B cell (primary cell): ENCODE data around the gene LRTM2. TPM values are rescaled to one million over a fixed set of nuclear protein-coding genes. Genes with fewer than 3 reads are reported as not detected.

ENCODE experiments used
- ATAC-seq: fragments of 200-7000 bp; cut with Tn5 transposase; one replicate; pipeline ENCODE4 v1.10.0; 2021; ENCODE audit warnings: low read depth, mild to moderate bottlenecking, moderate number of reproducible peaks, moderate library complexity
- CTCF ChIA-PET: fragments of 350-600 bp; sonication (Branson Sonifier 250); formaldehyde crosslinking; loops from one replicate; lab custom pipeline; 2021; ENCODE audit warnings: antibody characterized with exemption, inconsistent platforms; lab: Charles Lee
- POLR2A ChIA-PET: fragments of 350-600 bp; sonication (Branson Sonifier 250); formaldehyde crosslinking; loops from one replicate; lab custom pipeline; 2021; ENCODE audit warnings: antibody characterized with exemption; lab: Charles Lee
- DNase-seq: peaks from one replicate; pipeline ENCODE4 v3.0.0; 2013
- H2AFZ ChIP-seq: 2 replicates; pipeline ENCODE4 v1.6.1; 2012; ENCODE audit warnings: mild to moderate bottlenecking, low read depth, low read length; ENCODE audit not compliant: insufficient read depth, poor library complexity, severe bottlenecking
- H3K27ac ChIP-seq, 2 donors: 1 replicate in 1 of 2; 2 replicates in 1 of 2; pipeline ENCODE4 v1.5.1; 2012 to 2013; ENCODE audit warnings: low read length in 2 of 2, mild to moderate bottlenecking in 2 of 2, moderate library complexity in 1 of 2
- H3K27me3 ChIP-seq, 4 experiments: fragments of 200-600 bp in 1 of 4; sonication (generic) in 1 of 4; replicated peaks in 1 of 4; 1 replicate in 2 of 4; 2 replicates in 2 of 4; pipeline versions ENCODE4 v1.6.1 to v1.7.0; 2013 to 2016; ENCODE audit warnings: low read length in 3 of 4, mild to moderate bottlenecking in 2 of 4, mixed read lengths in 1 of 4, moderate library complexity in 1 of 4; ENCODE audit not compliant: insufficient read depth in 4 of 4, control insufficient read depth in 3 of 4; ENCODE audit errors: control extremely low read depth in 1 of 4
- H3K36me3 ChIP-seq, 2 experiments: replicated peaks in 1 of 2; 1 replicate in 1 of 2; 2 replicates in 1 of 2; pipeline versions ENCODE4 v1.6.1 to v1.7.1; 2013; ENCODE audit warnings: low read length in 1 of 2; ENCODE audit not compliant: insufficient read depth in 2 of 2, control insufficient read depth in 1 of 2; ENCODE audit errors: control extremely low read depth in 1 of 2, extremely low read depth in 1 of 2
- H3K4me1 ChIP-seq, 2 donors: fragments of 200-600 bp in 1 of 2; sonication (generic) in 1 of 2; 1 replicate in 1 of 2; 2 replicates in 1 of 2; pipeline versions ENCODE4 v1.5.1 to v1.6.1; 2013 to 2017; ENCODE audit warnings: low read length in 2 of 2; ENCODE audit not compliant: control insufficient read depth in 2 of 2, insufficient read depth in 2 of 2
- H3K4me2 ChIP-seq: replicated peaks from 2 replicates; pipeline ENCODE3; 2012; ENCODE audit warnings: mild to moderate bottlenecking, low read depth, low read length; ENCODE audit not compliant: poor library complexity, severe bottlenecking
- H3K4me3 ChIP-seq, 5 experiments: fragments of 200-600 bp in 1 of 5; sonication (generic) in 1 of 5; 1 replicate in 3 of 5; 2 replicates in 2 of 5; pipeline versions ENCODE4 v1.5.1 to v1.7.0; 2011 to 2016; ENCODE audit warnings: low read length in 4 of 5, mild to moderate bottlenecking in 4 of 5, low read depth in 2 of 5, control low read depth in 1 of 5, moderate library complexity in 1 of 5; ENCODE audit not compliant: insufficient read depth in 1 of 5; ENCODE audit errors: control extremely low read depth in 1 of 5, extremely low read depth in 1 of 5
- H3K79me2 ChIP-seq: fragments of 200-600 bp; sonication (generic); one replicate; pipeline ENCODE4 v1.6.0; 2016; ENCODE audit warnings: low read length; ENCODE audit not compliant: control insufficient read depth, insufficient read depth
- H3K9ac ChIP-seq: fragments of 200-600 bp; sonication (generic); 2 replicates; pipeline ENCODE4 v1.6.1; 2017; ENCODE audit warnings: mild to moderate bottlenecking, low read length, moderate library complexity
- H3K9me3 ChIP-seq, 3 donors: one replicate each; pipeline versions ENCODE4 v1.6.1 to v1.7.1; 2013; ENCODE audit warnings: low read length in 2 of 3; ENCODE audit not compliant: control insufficient read depth in 2 of 3, insufficient read depth in 1 of 3; ENCODE audit errors: control extremely low read depth in 1 of 3
- H4K20me1 ChIP-seq: 2 replicates; pipeline ENCODE4 v1.6.0; 2012; ENCODE audit warnings: mild to moderate bottlenecking, low read length; ENCODE audit not compliant: insufficient read depth, control insufficient read depth, poor library complexity, severe bottlenecking
- H3K27ac Mint-ChIP-seq: one replicate; pipeline ENCODE4 v1.8.0; 2021; ENCODE audit warnings: mixed read lengths
- H3K27me3 Mint-ChIP-seq: one replicate; pipeline ENCODE4 v1.8.0; 2021; ENCODE audit warnings: mixed read lengths
- H3K4me1 Mint-ChIP-seq: one replicate; pipeline ENCODE4 v1.8.0; 2021; ENCODE audit warnings: mixed read lengths
- H3K4me3 Mint-ChIP-seq: one replicate; pipeline ENCODE4 v1.8.0; 2021; ENCODE audit warnings: mixed read lengths
- H3K9me3 Mint-ChIP-seq: one replicate; pipeline ENCODE4 v1.8.0; 2022; ENCODE audit warnings: mixed read lengths; ENCODE audit not compliant: insufficient read depth
- EZH2 ChIP-seq: IDR thresholded peaks from 2 replicates; pipeline ENCODE4 v1.6.1; 2012; ENCODE audit warnings: borderline replicate concordance, low read depth, mild to moderate bottlenecking, moderate library complexity, low read length; ENCODE audit not compliant: insufficient read depth, poor library complexity, severe bottlenecking
- WGBS: methylation state at CpG from one replicate; pipeline ENCODE4 v1.1.5; 2013; ENCODE audit warnings: missing lambda C conversion rate; ENCODE audit not compliant: insufficient coverage; 5-methylcytosine and 5-hydroxymethylcytosine counted together
- intact Hi-C: fragments of 100-400 bp; cut with micrococcal nuclease; formaldehyde crosslinking; loops from one replicate; pipeline ENCODE4 v1.10.0; 2022
- polyA plus RNA-seq: library from polyadenylated mRNA; depleted of rRNA; stranded (reverse); fragments of >200 nt; gene quantifications from 2 replicates; pipeline ENCODE4 v1.2.3, GENCODE V29; 2012
- total RNA-seq, 2 donors: library from RNA; stranded (reverse); fragments of 120-200 nt in 1 of 2; gene quantifications; 1 replicate in 1 of 2; 2 replicates in 1 of 2; pipeline versions ENCODE4 v1.2.3 to v1.2.4, GENCODE V29; 2013 to 2022
- TF ChIP-seq, protein P1 (sequence below): fragments of 200-600 bp; IDR thresholded peaks from one replicate; pipeline ENCODE4 v1.8.0; 2022; ENCODE audit warnings: antibody characterized with exemption, mild to moderate bottlenecking

Gene LRTM2
- total and polyA plus RNA-seq, 2 donors (not counting 1 experiment from before 2014, with no cell fraction given) = not detected

DNA sequence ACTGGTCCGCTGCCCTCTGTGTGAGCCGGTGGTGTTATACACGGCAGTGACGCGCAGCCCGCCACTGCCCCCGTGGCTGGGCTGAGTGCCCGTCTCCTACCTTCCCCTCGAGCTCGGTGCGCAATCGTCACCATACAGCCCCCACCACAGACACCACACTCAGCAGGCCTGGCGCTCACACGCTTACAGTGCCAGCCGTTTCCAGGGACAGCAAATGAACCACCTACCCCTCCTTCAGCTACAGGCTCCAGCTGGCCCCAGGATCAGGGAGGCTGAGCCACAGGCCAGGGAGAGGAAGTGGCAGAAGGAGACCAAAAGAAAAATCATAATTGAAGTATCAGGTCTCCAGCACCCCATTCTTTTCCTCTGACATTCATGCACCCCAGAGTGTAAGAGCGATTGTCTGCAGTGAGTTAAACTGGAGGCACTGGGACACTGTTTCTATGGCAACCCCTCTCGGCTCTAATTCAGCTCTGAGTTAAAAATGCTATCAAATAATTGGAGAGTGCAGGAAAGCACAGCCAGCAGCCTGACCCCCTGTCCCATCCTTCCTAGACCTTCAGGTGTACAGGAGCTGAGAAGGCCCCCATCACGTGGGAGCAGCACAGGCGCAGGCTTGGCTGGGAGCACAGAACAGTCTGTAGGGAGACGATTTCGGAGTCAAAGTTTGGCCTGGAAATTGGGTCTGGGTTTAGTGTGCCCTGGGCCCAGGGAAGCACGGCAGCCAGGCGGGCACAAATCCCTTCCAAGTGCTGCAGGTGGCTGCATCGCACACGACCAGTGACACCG is 18.0 kb downstream of the LRTM2 start:
- Mint-ChIP-seq H3K27ac (no peak overlapping the region), H3K4me3 (no peak overlapping the region), H3K9me3 (no peaks in the 10 kb centered on the region), H3K27me3 (peaks cover 12% of the 10 kb centered on the region), H3K4me1 (peaks cover 30% of the 10 kb centered on the region)
- H4K20me1 ChIP-seq = no peaks in the 10 kb centered on the region
- WGBS = 90% methylated on average over 21 of the region's 26 CpGs
- H3K4me3 ChIP-seq = no peak overlapping the region
- no peaks in the 10 kb centered on the region for H3K36me3 ChIP-seq
- H3K9ac ChIP-seq = no peak overlapping the region
- no peaks in the 10 kb centered on the region for H3K79me2 ChIP-seq
- CTCF ChIA-PET = interaction anchor here (2.8 kb wide), 1 partner anchor 101 kb away, joined by 12 read pairs; no protein-coding TSS in a partner anchor
- POLR2A ChIA-PET = no interaction called here
- no peak overlapping the region for H3K4me2 ChIP-seq
- H3K27me3 ChIP-seq = peaks cover 0 to 7% (median 0%) of the 10 kb centered on the region in 4 experiments
- no peaks in the 10 kb centered on the region for H3K9me3 ChIP-seq
- no peak overlapping the region for H3K27ac ChIP-seq
- H3K4me1 ChIP-seq = peaks cover 13 to 18% of the 10 kb centered on the region in 2 donors
- no peak for ATAC-seq
- DNase-seq = no peak
- intact Hi-C loops = no loop called here
- H2AFZ ChIP-seq = no peak overlapping the region
- no peak for TF ChIP-seq EZH2
- TF ChIP-seq, protein P1, sequence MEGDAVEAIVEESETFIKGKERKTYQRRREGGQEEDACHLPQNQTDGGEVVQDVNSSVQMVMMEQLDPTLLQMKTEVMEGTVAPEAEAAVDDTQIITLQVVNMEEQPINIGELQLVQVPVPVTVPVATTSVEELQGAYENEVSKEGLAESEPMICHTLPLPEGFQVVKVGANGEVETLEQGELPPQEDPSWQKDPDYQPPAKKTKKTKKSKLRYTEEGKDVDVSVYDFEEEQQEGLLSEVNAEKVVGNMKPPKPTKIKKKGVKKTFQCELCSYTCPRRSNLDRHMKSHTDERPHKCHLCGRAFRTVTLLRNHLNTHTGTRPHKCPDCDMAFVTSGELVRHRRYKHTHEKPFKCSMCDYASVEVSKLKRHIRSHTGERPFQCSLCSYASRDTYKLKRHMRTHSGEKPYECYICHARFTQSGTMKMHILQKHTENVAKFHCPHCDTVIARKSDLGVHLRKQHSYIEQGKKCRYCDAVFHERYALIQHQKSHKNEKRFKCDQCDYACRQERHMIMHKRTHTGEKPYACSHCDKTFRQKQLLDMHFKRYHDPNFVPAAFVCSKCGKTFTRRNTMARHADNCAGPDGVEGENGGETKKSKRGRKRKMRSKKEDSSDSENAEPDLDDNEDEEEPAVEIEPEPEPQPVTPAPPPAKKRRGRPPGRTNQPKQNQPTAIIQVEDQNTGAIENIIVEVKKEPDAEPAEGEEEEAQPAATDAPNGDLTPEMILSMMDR = no peak

DNA sequence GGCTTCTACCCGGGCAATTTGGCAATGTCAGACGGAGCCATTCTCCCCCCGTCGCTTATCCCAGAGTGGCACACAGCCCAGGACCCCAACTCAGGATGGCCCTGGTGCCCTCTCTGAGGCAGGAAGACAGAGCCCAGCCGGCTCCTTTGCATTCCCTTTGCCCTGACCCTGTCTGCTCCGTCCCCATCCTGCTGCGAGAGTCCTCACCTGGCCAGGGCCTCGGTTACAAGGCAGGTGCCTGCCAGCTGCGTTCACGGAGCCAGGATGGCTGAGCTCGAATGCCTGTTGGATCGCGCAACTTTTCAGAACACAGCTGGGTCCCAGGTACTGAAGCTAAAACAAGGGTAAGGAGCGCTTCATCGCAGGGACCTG is 18.6 kb downstream of the LRTM2 start:
- peaks cover 13 to 18% of the 10 kb centered on the region in 2 donors for H3K4me1 ChIP-seq
- peaks cover 7% of the 10 kb centered on the region for H3K27me3 Mint-ChIP-seq
- TF ChIP-seq EZH2 = no peak
- TF ChIP-seq, protein P1 = no peak
- H3K4me1 Mint-ChIP-seq = peaks cover 32% of the 10 kb centered on the region
- no peaks in the 10 kb centered on the region for H3K9me3 ChIP-seq
- no peak overlapping the region for H3K4me2 ChIP-seq
- 95% methylated on average over 15 of the region's 15 CpGs for WGBS
- ChIA-PET POLR2A (no interaction called here), CTCF (interaction anchor here (0.6 to 2.8 kb wide), 2 partner anchors 101 to 1025 kb away, joined by 3 to 12 read pairs; no protein-coding TSS in a partner anchor)
- intact Hi-C loops = no loop called here
- no peaks in the 10 kb centered on the region for H4K20me1 ChIP-seq
- H3K79me2 ChIP-seq = no peaks in the 10 kb centered on the region
- no peaks in the 10 kb centered on the region for H3K36me3 ChIP-seq
- H3K4me3 Mint-ChIP-seq = no peak overlapping the region
- H3K27ac ChIP-seq = no peak overlapping the region
- no peak overlapping the region for H3K4me3 ChIP-seq
- H3K27ac Mint-ChIP-seq = no peak overlapping the region
- no peak overlapping the region for H3K9ac ChIP-seq
- DNase-seq (no peak), ATAC-seq (no peak)
- H2AFZ ChIP-seq = no peak overlapping the region
- H3K9me3 Mint-ChIP-seq = no peaks in the 10 kb centered on the region
- peaks cover 0 to 7% (median 0%) of the 10 kb centered on the region in 4 experiments for H3K27me3 ChIP-seq
